Activated CD8-positive, alpha-beta T cell treated with anti-CD3 and anti-CD28 coated beads, Interleukin-2, amount 10 ng/mL, durations not matched to agents 7 days and 5 days (primary cell): ENCODE measurements around the gene SLX4. TPM values are rescaled to one million over a fixed set of nuclear protein-coding genes. Genes with fewer than 3 reads are reported as not detected.

Source experiments
- ATAC-seq: fragments of 150-1000 bp; cut with Tn5 transposase; one replicate; pipeline ENCODE4 v1.10.0; 2021; ENCODE audit warnings: moderate library complexity
- CTCF ChIA-PET: fragments of 350-600 bp; sonication (Branson Sonifier 250); formaldehyde crosslinking; loops from one replicate; lab custom pipeline; 2021; ENCODE audit warnings: antibody characterized with exemption; lab: Charles Lee
- POLR2A ChIA-PET: fragments of 350-600 bp; sonication (Branson Sonifier 250); formaldehyde crosslinking; loops from one replicate; lab custom pipeline; 2021; ENCODE audit warnings: antibody characterized with exemption; lab: Charles Lee
- DNase-seq: peaks from one replicate; pipeline ENCODE4 v3.0.0-alpha.2; 2020
- H3K27ac Mint-ChIP-seq: one replicate; pipeline ENCODE4 v1.8.0; 2021; ENCODE audit warnings: mild to moderate bottlenecking, mixed read lengths
- H3K27me3 Mint-ChIP-seq: one replicate; pipeline ENCODE4 v1.8.0; 2021; ENCODE audit warnings: low read depth, mixed read lengths
- H3K36me3 Mint-ChIP-seq: one replicate; pipeline ENCODE4 v1.8.0; 2021; ENCODE audit warnings: low read depth, mixed read lengths
- H3K4me1 Mint-ChIP-seq: one replicate; pipeline ENCODE4 v1.8.0; 2021; ENCODE audit warnings: low read depth, mixed read lengths
- H3K4me3 Mint-ChIP-seq: one replicate; pipeline ENCODE4 v1.8.0; 2021; ENCODE audit warnings: mild to moderate bottlenecking, mixed read lengths
- H3K9me3 Mint-ChIP-seq: one replicate; pipeline ENCODE4 v1.8.0; 2022; ENCODE audit warnings: mixed read lengths; ENCODE audit not compliant: insufficient read depth
- total RNA-seq, 2 experiments: library from RNA; stranded (reverse); gene quantifications; one replicate each; pipeline ENCODE4 v1.2.3, GENCODE V29; 2021

Gene SLX4
- total RNA-seq, 2 experiments from 2014 or later: 16.3 to 16.5 TPM

DNA sequence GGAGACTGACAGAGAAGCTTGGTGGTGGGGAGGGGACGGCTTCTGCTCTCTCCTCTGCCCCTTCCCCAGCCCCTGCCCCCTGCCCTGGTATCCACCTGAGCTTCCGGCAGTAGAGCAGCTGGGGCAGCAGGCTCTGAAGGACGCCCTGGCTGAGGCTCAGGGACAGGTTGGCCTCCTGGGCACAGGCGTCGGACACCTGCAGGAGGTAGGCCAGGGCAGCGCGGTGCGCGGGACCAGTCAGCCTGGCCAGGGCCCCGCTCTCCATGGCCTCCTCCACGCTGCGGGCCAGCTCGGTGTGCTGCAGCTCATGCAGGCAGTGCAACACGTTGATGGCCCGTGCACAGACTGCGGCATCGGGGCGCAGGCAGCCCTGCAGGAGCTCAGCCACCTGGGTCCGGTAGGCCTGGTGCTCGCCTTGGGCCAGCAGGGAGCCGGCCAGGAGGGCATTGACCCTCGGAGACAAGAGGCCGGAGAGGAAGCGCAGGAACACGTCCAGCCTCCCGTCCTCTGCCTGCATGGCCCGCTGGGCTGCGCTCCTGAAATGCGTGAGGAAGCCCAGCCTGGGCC, 48.4 kb downstream of the SLX4 start:
- Mint-ChIP-seq H3K4me3 (no peak overlapping the region), H3K27me3 (no peaks in the 10 kb centered on the region), H3K4me1 (no peaks in the 10 kb centered on the region), H3K9me3 (no peaks in the 10 kb centered on the region), H3K27ac (no peak overlapping the region), H3K36me3 (peaks cover 52% of the 10 kb centered on the region)
- ATAC-seq (no peak), DNase-seq (no peak)
- ChIA-PET CTCF (interaction anchor here (0.6 kb wide), 1 partner anchor 354 kb away, joined by 5 read pairs; no protein-coding TSS in a partner anchor), POLR2A (interaction anchor here (0.7 kb wide), 1 partner anchor 29 kb away, joined by 3 read pairs; no protein-coding TSS in a partner anchor)

DNA sequence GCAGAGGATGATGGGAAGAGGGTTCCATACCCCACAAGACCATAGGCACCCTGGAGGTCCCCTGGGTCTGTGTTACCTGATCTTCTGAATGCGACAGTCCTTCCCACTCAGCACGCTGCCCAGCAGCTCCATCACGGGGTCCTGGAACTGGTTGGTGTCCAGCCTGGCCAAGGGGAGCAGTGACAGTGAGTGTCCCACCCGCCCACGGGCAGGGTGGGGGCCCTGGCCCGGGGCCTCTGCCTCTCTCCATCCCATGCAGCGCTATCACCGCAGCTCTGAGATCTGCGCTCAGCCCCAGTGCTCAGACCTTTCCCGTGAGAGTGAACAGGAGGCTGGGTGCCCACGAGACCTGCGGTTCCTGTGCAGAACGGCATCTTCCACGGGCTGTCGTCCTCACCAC, 49.8 kb downstream of the SLX4 start:
- ChIA-PET POLR2A (no interaction called here), CTCF (no interaction called here)
- Mint-ChIP-seq H3K4me3 (no peak overlapping the region), H3K4me1 (no peaks in the 10 kb centered on the region), H3K27me3 (no peaks in the 10 kb centered on the region), H3K9me3 (no peaks in the 10 kb centered on the region), H3K36me3 (peaks cover 59% of the 10 kb centered on the region), H3K27ac (no peak overlapping the region)
- no peak for DNase-seq
- ATAC-seq: no peak

DNA sequence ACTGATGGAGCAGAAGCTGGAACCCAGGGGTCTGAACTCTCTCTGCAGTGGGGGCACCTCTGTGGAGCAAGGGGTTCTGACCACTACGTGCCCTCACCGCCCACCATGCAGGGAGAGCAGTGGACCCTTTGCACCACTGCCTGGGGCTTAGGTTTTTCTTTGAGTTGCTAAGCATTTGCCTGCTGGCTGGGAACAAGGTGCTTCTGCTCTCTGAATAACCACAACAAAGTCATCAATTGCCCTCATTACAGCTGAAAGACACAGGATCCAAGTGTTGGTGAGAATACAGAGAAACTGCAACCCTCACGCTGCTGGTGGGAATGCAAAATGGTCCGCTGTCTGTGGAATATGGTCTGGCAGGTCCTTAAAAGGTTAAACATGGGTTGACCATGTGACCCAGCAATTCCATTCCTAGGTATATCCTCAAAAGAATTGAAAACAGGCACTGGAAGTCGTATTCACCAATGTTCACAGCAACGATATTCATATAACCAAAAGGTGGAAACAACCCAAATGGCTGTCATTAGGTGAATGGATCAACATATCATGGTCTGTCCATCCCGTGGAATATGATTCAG, 57.0 kb downstream of the SLX4 start:
- H3K27ac Mint-ChIP-seq: no peak overlapping the region
- no peak for ATAC-seq
- H3K36me3 Mint-ChIP-seq: peaks cover 74% of the 10 kb centered on the region
- ChIA-PET POLR2A (no interaction called here), CTCF (no interaction called here)
- H3K4me1 Mint-ChIP-seq: peaks cover 2% of the 10 kb centered on the region
- no peak for DNase-seq
- H3K27me3 Mint-ChIP-seq: no peaks in the 10 kb centered on the region
- no peak overlapping the region for H3K4me3 Mint-ChIP-seq
- no peaks in the 10 kb centered on the region for H3K9me3 Mint-ChIP-seq

- Mint-ChIP-seq H3K27ac (no peak overlapping the region), H3K36me3 (peaks cover 79% of the 10 kb centered on the region), H3K4me1 (peaks cover 2% of the 10 kb centered on the region), H3K9me3 (no peaks in the 10 kb centered on the region), H3K4me3 (no peak overlapping the region), H3K27me3 (no peaks in the 10 kb centered on the region)
- ChIA-PET CTCF (no interaction called here), POLR2A (interaction anchor here (0.6 kb wide), 1 partner anchor 12 kb away, joined by 3 read pairs; no protein-coding TSS in a partner anchor)
- DNase-seq (no peak), ATAC-seq (no peak)
These were observed 58.1 kb downstream of the SLX4 start for GRCh38 chr16:3553138-3553923.

- ChIA-PET CTCF (interaction anchor here (0.9 kb wide), 1 partner anchor 24 kb away, joined by 3 read pairs; no protein-coding TSS in a partner anchor), POLR2A (interaction anchor here (0.9 to 1.4 kb wide), 2 partner anchors 15 to 18 kb away, joined by 3 to 4 read pairs; no protein-coding TSS in a partner anchor)
- DNase-seq (no peak), ATAC-seq (no peak)
- H3K27ac Mint-ChIP-seq: peak overlapping the region; percentile 20
- H3K36me3 Mint-ChIP-seq: peaks cover 73% of the 10 kb centered on the region
- H3K9me3 Mint-ChIP-seq: no peaks in the 10 kb centered on the region
- no peaks in the 10 kb centered on the region for H3K27me3 Mint-ChIP-seq
- no peak overlapping the region for H3K4me3 Mint-ChIP-seq
- H3K4me1 Mint-ChIP-seq: peaks cover 2% of the 10 kb centered on the region
These were observed 60.3 kb downstream of the SLX4 start for GRCh38 chr16:3550851-3551847.

- H3K4me1 Mint-ChIP-seq: no peaks in the 10 kb centered on the region
- ChIA-PET POLR2A (interaction anchor here (0.9 to 1.4 kb wide), 3 partner anchors 9 to 17 kb away, joined by 3 to 5 read pairs (median 4); no protein-coding TSS in a partner anchor), CTCF (no interaction called here)
- H3K27me3 Mint-ChIP-seq: no peaks in the 10 kb centered on the region
- H3K36me3 Mint-ChIP-seq: peaks cover 75% of the 10 kb centered on the region
- H3K4me3 Mint-ChIP-seq: no peak overlapping the region
- no peaks in the 10 kb centered on the region for H3K9me3 Mint-ChIP-seq
- no peak for DNase-seq
- no peak overlapping the region for H3K27ac Mint-ChIP-seq
- ATAC-seq: no peak
These were observed 61.5 kb downstream of the SLX4 start for GRCh38 chr16:3549906-3550305.

- no peak overlapping the region for H3K27ac Mint-ChIP-seq
These were observed 62.5 kb downstream of the SLX4 start for GRCh38 chr16:3548859-3549258.

DNA sequence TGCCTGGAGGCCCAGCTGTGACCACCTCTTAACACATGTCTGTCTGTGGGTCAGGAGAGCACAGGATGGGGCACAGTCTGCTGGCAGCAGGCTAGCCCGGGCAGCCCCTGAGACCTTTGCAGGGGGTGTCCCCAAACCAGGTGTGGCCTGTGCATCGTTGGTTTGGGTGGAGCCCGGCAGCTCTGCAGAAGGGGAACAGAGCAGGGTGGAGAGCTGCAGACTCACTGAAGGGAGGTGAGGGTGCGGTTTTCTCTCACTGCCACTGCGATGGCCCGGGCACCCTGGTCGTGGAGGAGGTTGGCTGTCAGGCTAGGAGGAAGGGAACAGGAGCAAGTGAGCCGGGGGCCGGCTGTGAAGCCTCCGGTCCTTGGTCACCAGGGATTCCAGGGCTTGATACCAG, 63.0 kb downstream of the SLX4 start:
- ATAC-seq: no peak
- Mint-ChIP-seq H3K4me1 (no peaks in the 10 kb centered on the region), H3K27me3 (no peaks in the 10 kb centered on the region), H3K27ac (peak overlapping the region; percentile 12), H3K9me3 (no peaks in the 10 kb centered on the region), H3K36me3 (peaks cover 73% of the 10 kb centered on the region), H3K4me3 (no peak overlapping the region)
- DNase-seq: no peak
- ChIA-PET CTCF (interaction anchor here (0.8 kb wide), 1 partner anchor 442 kb away, joined by 4 read pairs; no protein-coding TSS in a partner anchor), POLR2A (no interaction called here)

More at GRCh38 chr16:3548859-3549258, 62.5 kb downstream of the SLX4 start:
- no peak overlapping the region for H3K4me3 Mint-ChIP-seq
- peaks cover 73% of the 10 kb centered on the region for H3K36me3 Mint-ChIP-seq
- DNase-seq: no peak
- CTCF ChIA-PET: no interaction called here
- H3K4me1 Mint-ChIP-seq: no peaks in the 10 kb centered on the region
- no peaks in the 10 kb centered on the region for H3K27me3 Mint-ChIP-seq
- POLR2A ChIA-PET: no interaction called here
- no peak for ATAC-seq
- H3K9me3 Mint-ChIP-seq: no peaks in the 10 kb centered on the region

DNA sequence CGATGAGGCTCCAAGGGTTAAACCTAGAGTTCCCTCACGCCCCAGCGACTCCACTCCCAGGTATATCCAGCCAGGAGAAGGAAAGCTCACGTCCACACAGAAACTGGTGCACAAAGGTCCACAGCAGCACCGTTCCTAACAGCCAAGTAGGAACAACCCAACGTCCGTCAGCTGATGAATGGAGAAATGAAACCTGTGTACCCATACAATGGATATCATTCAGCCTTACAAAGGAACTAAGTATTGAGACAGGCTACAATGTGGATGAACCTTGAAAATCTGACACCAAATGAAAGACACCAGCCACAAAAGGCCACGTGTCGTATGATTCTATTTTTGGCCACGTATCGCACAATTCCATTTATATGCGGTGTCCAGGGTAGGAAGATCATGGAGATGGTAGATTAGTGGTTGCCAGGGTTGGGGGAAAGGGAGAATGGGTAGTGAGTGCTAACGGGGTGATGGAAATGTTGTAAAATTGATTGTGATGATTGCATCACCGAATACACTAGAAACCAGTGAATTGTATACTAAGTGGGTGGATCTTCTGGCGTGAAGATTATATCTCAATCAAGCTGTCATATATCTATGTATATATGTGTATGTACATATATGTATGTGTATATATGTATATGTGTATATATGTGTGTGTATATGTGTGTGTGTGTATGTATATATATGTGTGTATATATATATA, 64.3 kb downstream of the SLX4 start:
- no peaks in the 10 kb centered on the region for H3K4me1 Mint-ChIP-seq
- H3K4me3 Mint-ChIP-seq: no peak overlapping the region
- ChIA-PET CTCF (no interaction called here), POLR2A (interaction anchor here (1.0 kb wide), 1 partner anchor 11 kb away, joined by 4 read pairs; no protein-coding TSS in a partner anchor)
- H3K27me3 Mint-ChIP-seq: no peaks in the 10 kb centered on the region
- no peaks in the 10 kb centered on the region for H3K9me3 Mint-ChIP-seq
- ATAC-seq (no peak), DNase-seq (no peak)
- H3K27ac Mint-ChIP-seq: no peak overlapping the region
- H3K36me3 Mint-ChIP-seq: peaks cover 68% of the 10 kb centered on the region

DNA sequence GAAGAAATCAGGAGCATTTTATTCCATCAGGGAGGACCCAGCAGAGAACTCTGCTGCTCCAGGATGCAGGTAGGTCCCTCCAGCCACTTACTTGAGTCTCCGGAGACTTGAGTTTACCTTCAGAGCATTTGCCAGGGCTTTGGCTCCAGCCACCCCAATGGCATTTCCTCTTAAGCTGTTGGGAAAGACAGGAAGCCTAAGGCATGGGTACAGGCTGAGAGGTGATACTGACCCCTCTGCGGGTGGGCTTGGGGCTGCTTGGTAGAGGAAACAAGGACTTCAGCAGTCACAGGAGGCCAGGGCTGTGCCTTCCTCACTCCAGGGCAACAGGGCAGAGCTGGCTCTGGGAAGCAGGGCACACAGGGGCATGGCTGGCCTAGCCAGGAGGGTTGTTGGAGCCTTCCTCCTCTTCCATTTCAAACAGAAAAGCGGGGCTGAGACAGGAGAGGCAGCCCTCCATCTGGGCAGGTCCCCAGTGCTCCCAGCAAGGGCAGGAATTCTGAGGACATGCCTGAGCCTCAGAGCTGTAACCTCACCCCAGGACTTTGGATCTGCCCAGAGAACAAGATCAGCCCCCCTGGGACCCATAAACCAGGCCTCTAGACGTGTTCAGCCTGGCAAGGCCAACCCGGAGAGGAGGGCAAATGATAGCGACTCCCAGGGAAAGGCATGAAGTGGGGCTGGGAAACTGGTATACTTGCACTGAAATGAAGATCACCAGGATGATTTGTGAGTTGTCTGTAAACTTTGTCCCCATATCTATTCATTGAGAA, 68.6 kb downstream of the SLX4 start:
- POLR2A ChIA-PET: no interaction called here

More for the DNA sequence above, 68.6 kb downstream of the SLX4 start:
- DNase-seq (no peak), ATAC-seq (no peak)
- H3K9me3 Mint-ChIP-seq: no peaks in the 10 kb centered on the region
- H3K4me3 Mint-ChIP-seq: no peak overlapping the region
- CTCF ChIA-PET: no interaction called here
- H3K36me3 Mint-ChIP-seq: peaks cover 60% of the 10 kb centered on the region
- H3K27ac Mint-ChIP-seq: no peak overlapping the region
- no peaks in the 10 kb centered on the region for H3K4me1 Mint-ChIP-seq
- H3K27me3 Mint-ChIP-seq: no peaks in the 10 kb centered on the region
